ENCODE measurements around the gene NXPH2.
"Not testable (repeated sequence)": the region's sequence is repeated elsewhere in the genome, so short reads cannot be mapped to it uniquely, and the experiment has no call there.

The NXPH2 gene

GRCh38 chr2:138757384-138757783 is 22.8 kb downstream of the NXPH2 start:
- no peak for DNase-seq (ENCODE audit: low read depth in 2 of 2)

GRCh38 chr2:138752197-138752956 is 27.8 kb downstream of the NXPH2 start:
- no peak for DNase-seq (ENCODE audit: low read depth in 2 of 2)

- DNase-seq (ENCODE audit: low read depth in 2 of 2) = no peak
These were observed 35.5 kb downstream of the NXPH2 start for GRCh38 chr2:138744713-138745112.

GRCh38 chr2:138742441-138743057 is 37.6 kb downstream of the NXPH2 start:
- no peak for DNase-seq (ENCODE audit: low read depth in 2 of 2)

- no peak for DNase-seq (ENCODE audit: low read depth in 2 of 2)
These were observed 38.3 kb downstream of the NXPH2 start for GRCh38 chr2:138741851-138742250.

GRCh38 chr2:138737009-138737554 is 43.1 kb downstream of the NXPH2 start:
- not testable (repeated sequence) for DNase-seq (ENCODE audit: low read depth in 2 of 2)

GRCh38 chr2:138732651-138733050 is 47.5 kb downstream of the NXPH2 start:
- DNase-seq (ENCODE audit: low read depth in 2 of 2) = no peak

- DNase-seq (ENCODE audit: low read depth in 2 of 2) = no peak
These were observed 49.6 kb downstream of the NXPH2 start for GRCh38 chr2:138730497-138731030.

GRCh38 chr2:138727956-138728355 is 52.2 kb downstream of the NXPH2 start:
- no peak for DNase-seq (ENCODE audit: low read depth in 2 of 2)

GRCh38 chr2:138726681-138727080 is 53.5 kb downstream of the NXPH2 start:
- no peak for DNase-seq (ENCODE audit: low read depth in 2 of 2)

- DNase-seq (ENCODE audit: low read depth in 2 of 2) = no peak
These were observed 55.3 kb downstream of the NXPH2 start for GRCh38 chr2:138724729-138725459.

- DNase-seq (ENCODE audit: low read depth in 2 of 2) = no peak
These were observed 55.9 kb downstream of the NXPH2 start for GRCh38 chr2:138724327-138724726.

- no peak for DNase-seq (ENCODE audit: low read depth in 2 of 2)
These were observed 56.8 kb downstream of the NXPH2 start for GRCh38 chr2:138723196-138723987.

GRCh38 chr2:138722316-138722715 is 57.9 kb downstream of the NXPH2 start:
- no peak for DNase-seq (ENCODE audit: low read depth in 2 of 2)

- DNase-seq (ENCODE audit: low read depth in 2 of 2) = no peak
These were observed 60.0 kb downstream of the NXPH2 start for GRCh38 chr2:138720035-138720838.

- DNase-seq (ENCODE audit: low read depth in 2 of 2) = no peak
These were observed 61.8 kb downstream of the NXPH2 start for GRCh38 chr2:138718405-138718804.

- no peak for DNase-seq (ENCODE audit: low read depth in 2 of 2)
These were observed 64.0 kb downstream of the NXPH2 start for GRCh38 chr2:138716183-138716582.

- DNase-seq (ENCODE audit: low read depth in 2 of 2) = no peak
These were observed 66.7 kb downstream of the NXPH2 start for GRCh38 chr2:138713504-138713903.

GRCh38 chr2:138713069-138713496 is 67.1 kb downstream of the NXPH2 start:
- DNase-seq (ENCODE audit: low read depth in 2 of 2) = no peak

- DNase-seq (ENCODE audit: low read depth in 2 of 2) = no peak
These were observed 67.8 kb downstream of the NXPH2 start for GRCh38 chr2:138712212-138712979.

Measured in activated CD4-positive, alpha-beta T cell treated with anti-CD3 and anti-CD28 coated beads for 24 hours (primary cell).